Jurkat, Clone E6-1 (cell line): ENCODE results near the gene FXYD2.

Experiments
- DNase-seq: peaks from one replicate; pipeline ENCODE4 v3.0.0-alpha.2; 2011; ENCODE audit warnings: low read depth, low spot score
- H3K4me3 ChIP-seq: 2 replicates; pipeline ENCODE4 v1.5.1; 2011; ENCODE audit warnings: mild to moderate bottlenecking, low read length, control low read depth, moderate library complexity

Gene FXYD2

DNA sequence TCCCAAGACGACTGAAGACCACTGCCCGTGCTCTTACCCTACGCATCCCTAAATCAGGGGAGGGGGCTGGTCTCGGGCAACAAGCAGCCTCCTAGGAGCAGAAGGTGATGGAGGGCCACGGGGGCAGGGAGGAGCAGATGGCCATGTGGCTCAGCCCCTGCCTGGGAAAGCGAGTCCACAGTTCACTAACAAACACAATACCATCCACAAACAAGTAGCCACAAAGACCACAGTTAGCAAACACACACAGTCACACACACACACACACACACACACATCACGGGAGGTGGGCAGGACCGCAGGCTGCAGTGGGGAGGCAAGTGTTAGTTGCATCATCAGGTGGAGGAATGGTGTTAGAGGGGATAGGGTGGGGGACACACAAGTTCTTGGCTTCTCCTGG, 13.2 kb upstream of the FXYD2 start:
- DNase-seq, result no peak
- no peak overlapping the region for H3K4me3 ChIP-seq

DNA sequence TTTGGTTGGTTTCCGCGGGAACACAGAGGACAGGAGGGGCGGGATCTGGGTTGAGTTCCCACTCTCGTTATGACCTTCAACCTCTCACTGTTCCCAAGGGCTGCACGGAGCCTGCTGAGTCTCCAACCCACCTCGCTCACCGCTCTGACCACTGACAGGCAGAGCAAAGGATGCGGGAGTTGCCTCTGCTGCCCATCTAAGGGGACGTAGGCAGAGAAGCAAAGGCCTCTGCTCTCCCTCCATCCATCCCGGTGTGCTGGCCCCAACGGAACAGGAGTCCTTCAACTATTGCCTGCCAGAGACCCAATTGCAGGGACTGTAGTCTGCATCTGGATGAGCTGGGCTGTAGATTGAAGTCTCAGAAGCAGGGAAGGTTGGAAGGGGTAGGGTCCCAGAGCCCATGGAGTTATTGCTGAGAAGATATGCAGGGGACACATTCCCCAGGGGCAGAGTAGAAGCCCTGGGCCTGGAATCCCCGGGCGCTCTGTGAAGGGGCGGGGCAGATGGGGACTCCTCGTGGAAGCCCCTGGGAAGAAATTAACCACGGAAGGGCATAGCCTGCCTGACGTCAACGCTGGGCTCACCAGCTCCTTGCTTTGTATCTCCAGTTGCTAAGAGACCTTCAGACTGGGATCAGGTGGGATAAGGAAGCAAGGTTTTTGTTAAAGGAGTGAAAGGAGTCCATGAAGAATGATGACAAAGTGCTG, 12.7 kb upstream of the FXYD2 start:
- no peak for DNase-seq
- no peak overlapping the region for H3K4me3 ChIP-seq

DNA sequence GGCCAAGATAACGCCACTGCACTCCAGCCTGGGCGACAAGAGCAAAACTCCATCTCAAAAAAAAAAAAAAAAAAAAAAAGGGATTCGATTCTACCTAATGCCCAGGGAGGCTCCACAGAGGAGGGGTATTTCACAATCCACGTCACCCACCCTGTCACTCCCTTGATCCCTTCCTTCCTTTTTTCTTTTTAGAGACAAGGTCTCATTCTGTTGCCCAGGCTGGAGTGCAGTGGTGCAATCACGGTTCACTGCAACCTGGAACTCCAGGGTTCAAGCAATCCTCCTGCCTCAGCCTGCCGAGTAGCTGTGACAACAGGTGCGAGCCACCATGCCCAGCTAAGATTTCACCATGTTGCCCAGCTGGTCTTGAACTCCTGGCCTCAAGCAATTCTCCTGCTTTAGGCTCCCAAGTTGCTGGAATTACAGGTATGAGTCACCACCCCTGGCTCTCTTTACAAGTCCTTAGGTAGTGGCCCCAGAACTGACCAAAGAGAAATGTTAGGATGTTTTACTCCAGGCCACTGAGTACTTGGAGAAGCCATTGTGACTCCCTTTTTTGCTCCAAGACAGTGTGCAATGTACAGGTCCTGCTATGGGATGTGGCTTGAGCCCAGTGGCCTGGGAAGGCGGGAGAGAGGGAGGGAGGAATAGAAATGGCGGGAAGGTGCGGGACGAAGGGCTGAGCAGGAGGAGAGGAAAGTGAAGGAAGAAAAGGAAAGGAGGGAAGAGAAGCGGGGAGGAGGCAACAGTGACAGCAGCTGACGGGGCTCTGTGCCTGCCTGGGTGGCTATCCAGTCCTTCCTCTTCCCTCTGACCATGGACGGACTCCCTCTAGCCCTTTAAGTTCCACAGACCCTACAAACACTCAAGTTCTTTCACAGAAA, 11.8 kb upstream of the FXYD2 start:
- DNase-seq, result no peak

DNA sequence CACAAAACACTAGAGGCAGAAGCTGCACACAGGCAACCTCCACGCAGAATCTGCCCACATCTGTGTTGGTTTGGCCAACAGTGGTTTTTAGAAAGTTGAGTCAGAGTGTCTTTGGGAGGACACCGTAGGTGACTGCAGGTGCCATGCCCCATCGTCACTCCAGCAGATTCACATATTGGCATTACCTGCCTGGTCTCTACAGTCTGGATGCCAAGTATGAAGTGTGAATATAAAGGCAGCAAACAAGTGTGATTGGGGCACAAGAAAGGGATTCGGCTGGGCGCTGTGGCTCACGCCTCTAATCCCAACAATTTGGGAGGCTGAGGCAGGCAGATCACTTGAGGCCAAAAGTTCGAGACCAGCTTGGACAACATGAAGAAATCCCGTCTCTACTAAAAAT, 11.0 kb upstream of the FXYD2 start:
- no peak overlapping the region for H3K4me3 ChIP-seq
- no peak for DNase-seq

More for the DNA sequence above, 11.8 kb upstream of the FXYD2 start:
- H3K4me3 ChIP-seq, result no peak overlapping the region

DNA sequence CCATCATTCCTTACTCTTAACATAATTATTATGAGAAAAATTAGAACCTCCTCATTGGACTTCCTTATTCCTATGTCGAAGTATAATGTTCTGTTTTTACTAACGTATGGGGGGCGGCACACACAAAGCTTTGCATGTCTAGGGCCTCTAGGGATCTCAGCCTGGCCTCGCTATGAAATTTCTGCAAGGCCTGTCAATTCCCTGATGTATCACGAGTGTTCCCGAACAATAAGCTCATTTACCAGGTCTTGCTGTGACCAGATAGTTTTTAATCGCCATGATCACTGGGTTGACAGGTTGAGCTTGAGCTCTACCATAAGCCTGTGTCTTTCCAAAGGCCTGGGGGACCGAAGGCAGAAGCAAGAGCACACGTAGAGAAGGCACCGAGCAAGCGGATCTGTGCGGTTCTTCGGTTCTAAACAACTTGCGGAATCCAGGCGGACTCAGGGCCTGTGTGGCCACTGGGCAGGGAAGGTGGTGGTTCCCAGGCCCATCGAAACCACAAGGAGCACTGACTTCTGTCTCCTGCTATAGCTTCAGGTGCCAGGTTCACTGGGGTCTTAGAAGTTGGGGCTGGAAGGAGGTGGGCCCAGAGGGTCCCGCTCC, 10.4 kb upstream of the FXYD2 start:
- no peak overlapping the region for H3K4me3 ChIP-seq
- no peak for DNase-seq

DNA sequence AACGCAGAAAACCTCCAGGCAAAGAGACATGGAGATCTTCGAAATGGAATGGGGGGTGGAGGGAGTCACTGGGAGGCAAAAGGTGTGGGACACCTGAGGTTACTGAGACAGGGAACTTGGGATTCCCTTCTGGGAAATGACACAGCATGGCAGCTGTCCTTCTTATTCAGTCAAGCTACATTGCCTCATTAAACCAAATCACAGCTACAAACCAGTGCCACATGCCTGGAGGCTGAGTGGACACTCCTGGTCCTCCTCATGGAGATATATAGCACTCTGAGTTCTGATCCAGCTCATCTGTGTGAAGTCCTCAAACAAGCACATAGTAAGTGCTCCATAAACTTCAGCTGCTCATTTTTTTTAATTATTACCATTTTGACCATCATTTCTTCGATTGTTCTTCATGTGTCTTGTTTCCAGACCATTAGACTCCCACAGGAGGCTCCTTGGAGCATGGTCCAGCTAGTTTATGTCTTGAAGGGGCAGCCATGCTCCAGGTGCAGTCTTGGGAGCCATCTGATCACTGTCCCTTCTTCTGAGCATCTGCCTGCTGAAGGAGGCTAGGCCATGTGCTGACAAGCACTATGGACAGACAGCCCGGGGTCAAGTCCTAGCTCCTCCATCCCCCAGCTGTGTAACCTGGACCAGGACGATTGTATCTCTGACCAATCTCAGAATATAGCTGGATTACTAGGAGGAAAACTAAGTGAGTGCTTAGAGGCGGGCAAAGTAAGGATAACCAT, 9.7 kb upstream of the FXYD2 start:
- no peak overlapping the region for H3K4me3 ChIP-seq
- no peak for DNase-seq

DNA sequence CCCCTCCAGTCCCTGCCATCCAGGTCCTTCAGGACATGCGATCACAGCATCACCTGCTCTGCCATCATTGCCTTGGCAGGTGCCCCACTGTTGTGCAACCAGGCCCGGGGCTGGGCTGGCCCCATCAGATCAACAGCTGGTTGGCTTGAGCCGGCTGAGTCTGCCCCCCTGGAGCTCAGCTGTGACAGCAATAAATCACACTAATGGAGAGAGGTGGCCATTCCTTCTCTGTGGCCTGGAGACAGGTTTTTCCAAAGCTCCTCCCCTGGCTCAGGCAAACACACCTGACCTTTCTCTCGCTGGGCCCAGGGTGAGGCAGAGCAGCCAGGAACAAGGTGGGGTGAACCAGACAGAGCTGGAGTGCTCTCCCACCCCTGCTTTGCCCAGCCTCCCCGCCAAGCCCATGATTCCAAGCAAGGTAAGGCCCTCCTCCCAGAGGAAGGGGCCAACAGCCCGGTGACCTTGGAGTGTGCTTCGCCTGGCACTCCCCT, 8.9 kb upstream of the FXYD2 start:
- no peak overlapping the region for H3K4me3 ChIP-seq
- no peak for DNase-seq

DNA sequence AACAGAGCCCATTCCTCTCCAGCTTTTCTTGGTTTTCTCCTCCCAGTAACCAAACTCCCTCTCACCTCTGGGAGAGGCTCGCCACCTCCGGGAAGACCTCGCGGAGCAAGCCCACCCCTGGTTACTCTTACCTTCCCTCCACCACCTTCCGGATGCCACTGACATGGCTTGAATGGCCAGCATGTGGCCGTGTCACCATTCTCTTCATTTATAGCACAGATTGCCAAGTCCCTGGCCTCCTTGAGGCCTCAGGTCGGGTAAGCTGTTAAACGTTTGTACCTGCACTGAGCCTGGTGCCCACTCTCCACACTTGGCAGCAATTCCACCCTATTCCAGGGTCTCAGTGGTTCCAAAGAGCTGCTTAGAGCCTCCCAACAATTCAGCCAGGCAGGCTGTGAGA, 8.0 kb upstream of the FXYD2 start:
- no peak overlapping the region for H3K4me3 ChIP-seq
- no peak for DNase-seq

DNA sequence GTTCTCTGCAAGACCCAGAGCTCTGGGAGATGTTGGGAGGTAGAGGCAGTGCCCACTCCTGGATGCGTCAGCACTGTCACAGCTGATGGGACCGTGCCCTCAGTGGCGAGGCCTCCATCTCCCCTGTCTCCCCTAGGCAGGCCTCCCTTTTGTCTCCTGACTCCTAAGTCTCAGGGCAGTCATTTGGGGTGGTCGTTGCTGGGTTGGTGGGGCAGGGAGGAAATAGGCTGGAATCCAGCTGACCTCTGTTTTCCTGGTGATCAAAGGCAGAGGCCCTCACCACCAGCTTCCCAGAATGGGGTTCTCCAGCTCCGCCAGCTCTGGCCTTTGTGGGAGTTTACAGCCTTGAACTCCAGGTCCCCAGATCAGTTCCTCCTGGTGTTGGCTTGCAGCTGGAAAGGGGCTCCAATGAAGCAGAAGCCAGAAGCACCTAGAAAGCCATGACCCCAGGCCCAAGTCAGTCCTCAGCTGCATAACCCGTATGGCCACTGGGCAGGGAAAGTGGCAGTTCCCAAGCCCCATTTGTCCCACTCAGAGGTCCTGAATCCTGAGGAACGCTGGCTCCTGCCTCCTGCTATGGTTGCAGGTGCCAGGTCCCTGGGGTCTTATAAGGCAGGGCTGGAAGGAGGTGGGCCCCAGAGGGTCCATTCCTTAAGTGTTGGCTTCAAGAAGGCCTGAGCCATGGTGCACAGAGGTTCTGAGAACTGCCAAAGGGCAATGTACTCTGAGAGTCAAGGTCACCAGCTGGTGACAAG, 7.3 kb upstream of the FXYD2 start:
- H3K4me3 ChIP-seq, result no peak overlapping the region
- no peak for DNase-seq

DNA sequence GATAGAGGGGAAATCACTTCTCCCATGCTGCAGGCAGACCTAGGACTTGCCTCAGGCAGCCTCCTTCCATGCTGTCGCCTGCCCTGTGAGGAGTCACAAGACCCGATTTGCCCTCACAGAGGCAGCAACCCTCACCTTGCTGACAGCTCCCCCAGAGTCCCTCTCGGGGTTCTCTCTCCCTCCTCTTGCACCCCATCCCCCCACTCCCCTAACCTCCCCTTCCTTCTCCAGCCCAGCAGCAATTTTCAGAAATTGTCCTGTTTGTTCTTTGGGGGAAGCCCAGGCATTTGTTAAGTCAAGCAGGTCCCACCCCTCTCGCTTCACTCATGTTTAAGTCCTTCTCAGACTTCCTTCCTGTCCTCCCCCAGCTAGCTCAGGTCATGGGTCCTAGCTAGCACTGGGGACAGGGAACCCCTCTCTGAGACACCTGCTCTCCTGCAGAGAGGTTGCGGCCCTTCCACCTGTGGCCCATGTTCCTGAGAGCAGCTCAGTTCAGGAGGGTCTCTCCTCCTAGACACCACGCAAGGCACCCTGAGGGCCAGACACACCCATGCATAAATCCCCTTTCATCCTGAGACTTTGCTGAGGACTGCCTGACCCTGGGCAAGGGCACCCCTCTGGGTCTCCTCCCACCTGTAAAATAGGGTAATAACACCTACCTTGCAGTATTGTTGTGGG, 6.3 kb upstream of the FXYD2 start:
- H3K4me3 ChIP-seq, result no peak overlapping the region
- DNase-seq, result no peak

DNA sequence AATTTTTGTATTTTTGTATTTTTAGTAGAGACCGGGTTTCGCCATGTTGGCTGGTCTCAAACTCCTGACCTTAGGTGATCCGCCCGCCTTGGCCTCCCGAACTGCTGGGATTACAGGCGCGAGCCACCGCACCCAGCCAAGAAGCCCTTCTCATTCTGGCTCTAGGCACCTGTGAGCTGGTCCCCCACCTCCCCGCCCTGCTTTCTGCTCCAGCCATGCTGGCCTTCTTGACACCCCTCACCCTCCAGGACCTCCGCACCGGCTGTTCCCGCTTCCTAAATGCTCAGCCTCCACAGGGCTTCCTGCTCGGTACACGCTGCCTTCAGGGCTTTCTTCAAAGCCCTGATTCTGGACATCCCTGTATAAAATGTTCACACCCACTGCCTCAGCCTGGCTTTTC, 5.5 kb upstream of the FXYD2 start:
- DNase-seq, result no peak
- no peak overlapping the region for H3K4me3 ChIP-seq

DNA sequence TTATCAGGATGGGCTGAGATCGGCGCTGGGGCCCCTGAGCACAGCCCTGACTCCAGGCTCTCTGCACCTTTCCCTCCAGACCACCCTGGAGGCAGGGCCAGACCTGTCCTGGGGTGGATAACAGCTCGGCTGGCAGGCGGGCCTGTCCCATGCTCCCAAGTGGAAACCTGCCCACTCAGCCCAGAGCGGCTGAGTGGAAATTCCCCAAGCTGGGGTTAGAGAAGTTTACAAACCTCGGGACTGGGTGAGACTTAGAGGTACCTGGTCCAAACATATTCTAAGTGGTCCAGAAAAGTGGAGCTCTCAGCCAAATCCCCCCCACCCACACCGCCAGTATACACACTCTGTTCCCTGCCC, 4.8 kb upstream of the FXYD2 start:
- H3K4me3 ChIP-seq, result no peak overlapping the region
- DNase-seq, result no peak

DNA sequence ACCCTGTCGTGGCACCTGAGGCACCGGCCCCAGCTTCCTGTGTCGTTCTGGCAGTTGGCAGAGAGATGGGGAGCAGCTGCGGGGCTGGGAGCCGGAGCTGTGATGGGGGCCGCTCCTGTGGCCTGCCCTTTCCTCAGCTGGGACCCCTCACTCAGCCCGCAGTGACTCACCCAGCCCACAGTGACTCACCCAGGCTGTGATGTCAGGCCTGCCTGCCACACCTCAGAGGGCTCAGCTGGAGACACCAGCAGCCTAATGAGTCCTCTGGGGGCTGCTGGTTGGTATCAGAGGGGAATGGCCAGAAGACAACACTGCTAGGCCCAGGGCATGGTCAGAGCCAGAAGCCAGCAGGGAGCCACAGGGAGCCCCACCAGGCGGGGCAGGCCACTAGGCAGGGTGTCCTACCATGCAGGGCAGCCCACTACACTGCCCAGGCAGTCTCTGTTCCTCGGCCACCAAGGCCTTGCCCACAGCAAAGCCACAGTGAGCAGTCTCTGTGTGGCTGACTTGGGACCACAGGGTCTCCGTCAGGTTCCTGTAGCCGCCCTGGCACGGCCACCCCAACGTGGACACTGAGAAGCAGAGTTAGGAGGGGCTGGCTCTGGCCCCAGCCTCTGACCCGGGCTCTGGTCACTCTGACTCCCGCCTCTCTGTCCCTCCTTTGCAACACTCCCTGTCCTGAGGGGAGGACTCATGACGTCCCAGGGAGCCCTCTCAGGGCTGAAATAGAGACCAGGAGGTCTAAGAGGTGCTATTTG, 4.2 kb upstream of the FXYD2 start:
- DNase-seq, result peak; percentile 92
- H3K4me3 ChIP-seq, result peak overlapping the region; percentile 48

DNA sequence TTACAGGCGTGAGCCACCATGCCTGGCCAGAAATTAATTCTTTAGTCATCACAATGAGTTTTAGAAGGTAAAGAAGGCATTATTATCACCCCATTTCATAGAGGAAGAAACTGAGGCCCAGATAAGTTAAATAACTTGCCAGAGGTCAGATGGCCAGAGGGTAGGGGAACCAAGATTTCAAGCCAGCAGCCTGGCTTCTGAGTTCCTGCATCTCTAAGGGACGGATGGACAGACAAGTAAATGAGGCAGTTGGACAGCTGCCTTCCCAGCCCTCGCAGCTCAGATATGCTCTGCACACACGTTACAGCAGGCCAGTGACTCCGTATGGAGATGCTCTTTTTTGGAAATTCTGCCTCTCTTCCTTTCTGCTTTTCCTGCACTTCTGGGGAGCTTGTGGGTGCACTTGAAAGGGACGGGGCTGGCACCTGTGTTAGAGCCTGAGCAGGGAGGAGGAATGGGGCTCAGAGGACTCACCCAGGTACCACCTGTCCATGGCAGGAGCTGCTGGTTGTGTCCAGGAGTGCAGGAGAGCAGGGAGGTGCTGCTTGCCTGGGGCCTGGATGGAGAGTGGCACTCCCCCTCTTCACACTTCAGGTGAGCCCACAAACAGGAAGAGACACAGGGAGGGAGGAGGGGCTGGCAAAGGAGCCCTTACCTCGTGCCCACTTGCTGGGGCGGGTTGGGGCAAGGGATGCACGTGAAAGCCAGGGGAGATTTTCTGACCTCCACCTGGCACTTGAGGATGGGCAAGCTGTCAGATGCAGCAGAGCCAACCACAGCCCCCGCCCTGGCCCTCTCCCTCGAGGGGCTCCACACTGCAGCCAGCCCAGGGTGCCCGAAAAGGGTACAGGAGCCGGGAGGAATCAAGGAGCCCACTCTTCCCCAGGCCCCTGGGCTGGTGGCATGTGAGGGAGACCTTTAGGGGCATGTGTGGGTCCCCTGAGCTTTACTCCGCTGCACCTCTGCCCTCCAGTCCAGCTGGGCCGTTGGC, 3.3 kb upstream of the FXYD2 start:
- peak; percentile 71 for DNase-seq
- peak overlapping the region; percentile 48 for H3K4me3 ChIP-seq

DNA sequence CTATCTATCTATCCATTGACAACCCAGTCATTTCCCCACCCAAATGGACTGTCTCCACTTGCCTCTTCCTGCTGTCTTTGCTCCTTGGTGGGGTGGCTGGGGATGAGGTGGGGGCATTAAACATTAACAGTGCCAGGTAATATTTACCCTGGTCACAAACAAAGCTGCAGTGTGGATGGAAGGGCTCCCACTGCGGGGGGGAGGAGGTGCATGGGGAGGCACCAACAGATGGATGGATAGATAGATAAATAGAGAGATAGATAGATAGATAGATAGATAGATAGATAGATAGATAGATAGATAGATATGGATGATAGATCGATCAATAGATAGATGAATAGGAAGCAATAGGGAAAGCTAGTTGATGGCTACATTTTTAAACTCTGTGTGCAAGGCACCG, 2.3 kb upstream of the FXYD2 start:
- no peak for DNase-seq
- H3K4me3 ChIP-seq, result peak overlapping the region; percentile 11; the same call in 1 of the 2 replicates

DNA sequence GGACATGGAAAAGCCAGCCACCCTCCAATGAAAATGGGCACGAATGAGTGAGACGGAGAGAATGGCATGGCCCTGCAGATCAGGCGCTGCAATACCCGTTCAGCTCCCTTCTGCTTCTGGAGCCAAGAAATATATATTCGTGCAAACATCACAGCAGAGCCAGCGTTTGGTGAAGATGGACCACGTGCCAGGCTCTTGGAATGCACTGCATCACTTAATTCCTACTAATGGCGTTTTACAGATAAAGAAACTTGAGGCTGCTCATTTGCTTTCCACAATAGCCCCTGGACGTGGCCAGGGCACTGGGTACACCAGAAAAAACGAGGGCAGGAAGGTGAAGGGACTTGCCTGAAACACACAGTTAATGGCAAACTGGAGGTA, 1.6 kb upstream of the FXYD2 start:
- peak overlapping the region; percentile 2; the same call in 1 of the 2 replicates for H3K4me3 ChIP-seq
- no peak for DNase-seq
